ENCODE results near the gene TM7SF2.

The TM7SF2 gene

DNA sequence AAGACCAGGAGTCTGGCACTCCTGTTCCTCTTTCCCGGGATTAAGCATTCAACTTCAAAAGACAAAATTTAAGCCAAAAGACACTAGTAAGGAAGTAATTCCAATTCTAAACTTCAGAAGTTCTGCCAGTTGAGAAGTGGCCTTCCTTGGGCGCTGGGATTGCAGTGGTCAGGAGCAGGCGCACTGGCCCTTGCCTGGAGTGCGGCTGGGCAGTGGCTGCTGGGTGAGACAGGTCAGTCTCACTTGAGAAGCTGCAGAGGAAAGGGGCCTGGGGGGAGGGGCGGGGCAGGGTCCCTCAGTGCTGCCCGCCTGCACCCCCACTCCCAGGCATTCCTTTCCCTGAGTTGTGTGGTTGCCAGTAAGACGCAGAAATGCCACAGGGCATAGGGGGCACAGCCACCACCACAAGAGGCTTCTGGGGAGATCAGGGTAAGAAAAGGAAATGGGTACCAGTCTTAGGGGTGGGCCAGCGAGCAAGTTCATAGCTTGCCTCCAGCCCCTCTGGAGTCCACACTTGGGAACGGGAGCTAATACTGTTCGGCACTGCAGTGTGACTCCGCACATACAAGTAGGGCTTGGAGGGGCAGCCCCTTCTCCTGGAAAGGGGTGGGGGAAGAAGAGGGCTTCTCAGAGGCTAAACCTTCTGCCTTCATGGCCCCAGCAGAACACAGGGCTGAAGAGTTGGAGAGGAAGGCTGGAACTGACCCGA, 16.0 kb downstream of the TM7SF2 start:
- no peak for DNase-seq (ENCODE audit: extremely low read depth, low read depth)
- TF ChIP-seq, protein P1, sequence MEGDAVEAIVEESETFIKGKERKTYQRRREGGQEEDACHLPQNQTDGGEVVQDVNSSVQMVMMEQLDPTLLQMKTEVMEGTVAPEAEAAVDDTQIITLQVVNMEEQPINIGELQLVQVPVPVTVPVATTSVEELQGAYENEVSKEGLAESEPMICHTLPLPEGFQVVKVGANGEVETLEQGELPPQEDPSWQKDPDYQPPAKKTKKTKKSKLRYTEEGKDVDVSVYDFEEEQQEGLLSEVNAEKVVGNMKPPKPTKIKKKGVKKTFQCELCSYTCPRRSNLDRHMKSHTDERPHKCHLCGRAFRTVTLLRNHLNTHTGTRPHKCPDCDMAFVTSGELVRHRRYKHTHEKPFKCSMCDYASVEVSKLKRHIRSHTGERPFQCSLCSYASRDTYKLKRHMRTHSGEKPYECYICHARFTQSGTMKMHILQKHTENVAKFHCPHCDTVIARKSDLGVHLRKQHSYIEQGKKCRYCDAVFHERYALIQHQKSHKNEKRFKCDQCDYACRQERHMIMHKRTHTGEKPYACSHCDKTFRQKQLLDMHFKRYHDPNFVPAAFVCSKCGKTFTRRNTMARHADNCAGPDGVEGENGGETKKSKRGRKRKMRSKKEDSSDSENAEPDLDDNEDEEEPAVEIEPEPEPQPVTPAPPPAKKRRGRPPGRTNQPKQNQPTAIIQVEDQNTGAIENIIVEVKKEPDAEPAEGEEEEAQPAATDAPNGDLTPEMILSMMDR (IDR thresholded peaks at IDR 0.05; ENCODE audit: low read depth, low read length) = no peak

DNA sequence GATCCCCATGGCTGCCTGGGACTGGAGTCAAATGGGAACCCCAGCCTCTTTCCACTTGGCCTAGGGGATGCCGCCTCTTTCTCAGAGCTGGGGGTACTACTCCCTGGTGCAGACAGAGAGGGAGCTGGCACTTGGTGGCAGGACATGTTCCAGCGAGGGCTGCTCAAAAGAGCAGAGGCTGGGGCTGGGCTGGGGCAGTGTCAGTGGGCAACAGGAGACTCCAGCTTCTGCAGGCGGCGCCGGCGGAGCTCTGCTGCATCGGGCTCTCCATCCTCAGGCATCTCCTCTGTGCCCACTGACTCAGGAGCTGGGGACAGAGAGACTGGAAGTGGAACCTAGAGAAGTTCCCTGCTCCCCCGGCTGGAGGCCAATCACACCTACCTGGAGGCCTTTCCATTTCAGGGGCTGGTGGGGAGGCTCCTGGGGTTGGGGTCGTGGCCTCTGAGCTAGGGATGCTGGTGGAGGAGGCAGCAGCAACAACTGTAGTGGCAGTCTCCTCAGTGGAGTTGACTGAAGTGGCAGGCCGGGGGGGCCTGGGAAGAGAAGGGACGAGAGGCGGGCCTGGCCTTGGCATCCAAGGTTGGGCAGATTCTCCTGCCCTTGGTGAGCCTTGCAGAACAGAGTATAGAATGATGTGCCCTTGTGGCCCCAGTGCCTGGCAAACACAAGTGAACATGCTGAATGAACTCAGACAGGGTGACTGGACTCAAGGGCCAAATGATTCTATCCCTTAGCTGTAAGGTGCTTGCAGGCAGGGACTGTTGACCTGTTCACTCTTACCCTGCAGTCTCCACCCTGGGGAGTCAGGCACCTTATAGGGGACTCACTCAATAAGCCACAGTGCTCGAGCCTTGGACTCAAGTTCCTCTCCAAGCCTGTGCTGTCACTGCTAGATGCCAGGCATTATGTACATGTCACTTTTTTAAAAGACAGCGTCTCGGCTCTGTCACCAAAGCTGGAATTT, 16.8 kb downstream of the TM7SF2 start:
- TF ChIP-seq, protein P1 (IDR thresholded peaks at IDR 0.05; ENCODE audit: low read depth, low read length) = no peak
- no peak for DNase-seq (ENCODE audit: extremely low read depth, low read depth)

- no peak for DNase-seq (ENCODE audit: extremely low read depth, low read depth)
- TF ChIP-seq, protein P1 (IDR thresholded peaks at IDR 0.05; ENCODE audit: low read depth, low read length) = no peak
Observed at GRCh38 chr11:65129649-65130441, 18.2 kb downstream of the TM7SF2 start.

DNA sequence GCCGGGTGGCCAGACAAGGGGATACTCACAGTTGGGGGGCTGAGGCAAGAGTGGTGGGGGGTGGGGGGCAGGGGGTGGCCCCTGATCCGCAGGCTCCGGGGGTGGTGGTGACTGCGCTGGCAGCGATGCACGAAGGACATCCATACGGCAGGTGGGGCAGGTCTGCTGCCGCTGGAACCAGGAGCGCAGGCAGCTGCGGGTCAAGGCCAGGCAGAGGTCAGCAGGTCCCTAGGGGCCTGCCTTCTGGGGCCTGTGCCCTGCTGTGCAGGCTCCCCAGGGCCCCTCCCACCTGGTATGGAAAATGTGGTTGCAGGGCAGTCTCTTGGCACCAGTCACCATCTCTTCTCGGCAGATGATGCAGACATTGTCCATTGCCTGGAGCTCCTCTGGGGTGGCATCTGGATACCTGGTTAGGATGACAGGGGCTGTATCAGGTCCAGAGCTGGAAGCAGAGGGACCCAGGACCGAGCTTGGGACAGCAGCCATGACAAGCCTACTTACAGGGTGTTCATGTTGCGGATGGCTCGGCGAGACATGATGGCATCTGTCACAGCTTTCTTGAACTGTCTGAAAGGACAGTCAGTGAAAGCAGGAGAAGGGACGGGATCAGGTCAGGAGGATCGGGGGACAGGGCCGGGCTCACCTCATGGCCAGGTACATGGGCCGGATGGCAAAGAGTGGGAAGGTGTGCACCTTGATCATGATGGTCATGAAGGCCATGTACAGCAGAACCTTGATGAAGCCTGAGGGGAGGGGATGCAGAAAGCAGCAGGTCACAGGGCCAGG, 19.2 kb downstream of the TM7SF2 start:
- TF ChIP-seq, protein P1 (IDR thresholded peaks at IDR 0.05; ENCODE audit: low read depth, low read length) = no peak
- DNase-seq (ENCODE audit: extremely low read depth, low read depth) = no peak

DNA sequence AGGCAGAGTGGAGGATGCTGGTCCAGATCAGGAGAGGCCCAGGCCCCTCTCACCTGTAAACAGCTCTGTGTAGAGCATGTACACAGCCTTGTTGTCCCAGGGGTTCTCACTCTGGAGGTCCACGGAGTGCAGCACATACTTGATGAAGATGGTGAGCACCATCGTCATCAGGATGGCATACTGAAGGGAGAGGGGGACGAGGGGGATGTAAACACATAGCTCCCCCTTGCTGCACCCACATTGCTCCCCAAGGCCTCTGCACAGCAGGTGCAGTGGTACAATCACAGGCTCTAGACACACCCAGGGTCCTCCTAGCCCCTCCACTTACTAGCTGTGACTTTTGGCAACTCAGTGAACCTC, 19.7 kb downstream of the TM7SF2 start:
- no peak for DNase-seq (ENCODE audit: extremely low read depth, low read depth)
- TF ChIP-seq, protein P1 (IDR thresholded peaks at IDR 0.05; ENCODE audit: low read depth, low read length) = no peak

GRCh38 chr11:65131895-65132237, 20.2 kb downstream of the TM7SF2 start:
- TF ChIP-seq, protein P1 (IDR thresholded peaks at IDR 0.05; ENCODE audit: low read depth, low read length) = no peak

More at GRCh38 chr11:65131895-65132237, 20.2 kb downstream of the TM7SF2 start:
- no peak for DNase-seq (ENCODE audit: extremely low read depth, low read depth)

All from AG09319 (cell line).